ENCODE measurements around the gene CHRNA7.
"Not testable (repeated sequence)": the region's sequence is repeated elsewhere in the genome, so short reads cannot be mapped to it uniquely, and the experiment has no call there.

Gene CHRNA7

GRCh38 chr15:32122013-32122412 lies 91.7 kb downstream of the CHRNA7 start:
- no peak for DNase-seq

DNA sequence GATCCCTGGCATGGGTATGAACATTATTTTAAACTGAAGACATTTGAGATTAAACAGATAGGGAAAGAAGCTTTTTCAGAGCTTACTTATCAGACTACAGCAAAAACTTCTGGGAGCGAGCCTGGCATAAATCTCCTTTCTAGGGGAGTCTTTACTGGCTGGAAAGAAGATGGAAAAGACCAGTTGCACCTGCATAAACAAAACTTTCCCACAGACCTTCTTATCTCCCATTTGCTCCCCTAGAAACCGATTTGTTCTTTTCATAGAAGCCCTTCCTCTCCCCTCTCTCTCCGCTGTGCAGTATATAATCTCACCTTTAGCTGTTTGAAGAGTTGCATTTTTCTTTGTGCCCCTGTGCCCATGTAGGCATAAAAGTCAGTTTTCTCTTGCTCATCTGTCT lies 93.2 kb downstream of the CHRNA7 start:
- no peak for DNase-seq

GRCh38 chr15:32124726-32125125 lies 94.4 kb downstream of the CHRNA7 start:
- no peak for DNase-seq

DNA sequence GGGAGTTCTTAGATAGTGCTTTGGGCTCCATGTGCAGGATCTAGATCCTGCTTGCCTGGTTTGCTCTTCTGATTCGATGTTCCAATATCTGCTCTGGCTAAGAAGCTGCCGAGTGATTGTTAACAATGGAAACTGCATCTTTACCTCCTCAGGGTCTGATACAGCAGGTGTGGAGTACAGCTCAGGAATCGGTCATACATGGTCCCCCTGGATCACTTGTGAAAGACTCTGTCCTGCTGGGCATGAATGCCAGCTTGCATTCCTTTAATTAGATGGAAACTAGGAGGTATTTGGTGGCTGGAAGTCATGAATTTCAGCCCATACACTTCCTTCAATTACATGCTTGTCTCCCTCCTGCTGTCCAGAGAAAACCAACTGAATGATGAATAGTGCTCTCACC lies 95.3 kb downstream of the CHRNA7 start:
- no peak for DNase-seq

DNA sequence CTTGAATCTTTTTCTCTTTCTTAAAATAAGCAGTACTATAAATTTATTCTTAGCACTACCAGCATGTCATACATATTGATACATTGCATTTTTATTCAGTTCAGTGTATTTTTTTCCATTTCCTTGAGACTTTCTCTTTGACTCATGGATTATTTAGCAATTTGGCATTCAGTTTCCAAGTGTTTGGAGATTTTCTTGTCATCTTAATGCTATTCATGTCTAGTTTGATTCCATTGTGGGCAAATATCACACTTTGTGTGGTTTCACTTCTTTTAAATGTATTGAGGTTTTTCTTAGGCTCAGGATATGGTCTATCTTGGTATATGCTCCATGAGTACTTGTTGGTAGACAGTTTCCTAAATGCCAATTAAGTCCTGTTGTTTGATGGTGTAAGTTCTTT lies 99.5 kb downstream of the CHRNA7 start:
- no peak for DNase-seq

DNA sequence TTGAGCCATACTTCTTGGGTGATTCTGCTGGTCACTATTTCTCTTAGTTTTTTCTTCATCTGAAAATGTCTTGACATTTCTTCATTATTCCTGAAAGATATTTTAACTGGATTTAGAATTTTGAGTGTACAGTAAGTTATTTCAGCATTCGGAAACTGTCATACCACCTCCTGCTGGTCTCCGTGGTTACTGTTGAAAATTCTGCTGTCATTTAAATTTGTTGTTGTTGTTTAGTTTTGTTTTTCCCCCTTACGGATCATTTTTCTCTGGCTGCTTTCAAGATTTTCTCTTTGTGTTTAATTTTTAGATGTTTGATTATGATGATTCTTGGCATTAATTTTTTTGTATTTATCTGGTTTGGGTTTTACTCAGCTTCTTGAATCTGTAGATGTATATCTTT lies 100.5 kb downstream of the CHRNA7 start:
- DNase-seq: no peak

- no peak for DNase-seq
Measured at GRCh38 chr15:32131803-32132202, 101.5 kb downstream of the CHRNA7 start.

DNA sequence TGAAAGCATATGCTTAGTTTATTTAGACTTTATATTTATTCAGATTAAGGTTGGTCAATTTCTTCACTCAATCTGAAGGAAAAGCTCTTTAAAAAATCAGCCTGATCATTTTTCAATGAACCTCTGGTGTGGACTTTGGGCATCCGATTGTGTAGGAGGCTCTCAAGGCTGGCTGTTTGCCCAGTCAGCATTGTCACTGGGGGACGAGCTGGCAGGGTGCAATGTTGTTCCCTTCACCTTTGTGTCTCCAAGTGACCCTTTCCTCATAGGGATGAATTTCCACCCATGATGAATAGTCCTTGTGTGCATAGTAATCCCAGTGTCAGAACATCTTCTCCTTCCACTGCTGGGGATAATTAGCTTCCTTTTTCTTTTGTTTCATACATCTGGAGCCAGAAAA lies 102.5 kb downstream of the CHRNA7 start:
- DNase-seq: no peak

GRCh38 chr15:32134842-32135241 lies 104.5 kb downstream of the CHRNA7 start:
- DNase-seq: no peak

- no peak for DNase-seq
Measured at GRCh38 chr15:32135335-32135734, 105.0 kb downstream of the CHRNA7 start.

GRCh38 chr15:32145512-32145911 lies 115.2 kb downstream of the CHRNA7 start:
- DNase-seq: not testable (repeated sequence)

GRCh38 chr15:32148833-32149555 lies 118.7 kb downstream of the CHRNA7 start:
- DNase-seq: no peak

- DNase-seq: no peak
Measured at GRCh38 chr15:32152574-32152973, 122.3 kb downstream of the CHRNA7 start.

GRCh38 chr15:32153868-32154623 lies 123.7 kb downstream of the CHRNA7 start:
- DNase-seq: not testable (repeated sequence)

- not testable (repeated sequence) for DNase-seq
Measured at GRCh38 chr15:32162143-32162542, 131.8 kb downstream of the CHRNA7 start.

GRCh38 chr15:32164065-32164464 lies 133.8 kb downstream of the CHRNA7 start:
- DNase-seq: not testable (repeated sequence)

DNA sequence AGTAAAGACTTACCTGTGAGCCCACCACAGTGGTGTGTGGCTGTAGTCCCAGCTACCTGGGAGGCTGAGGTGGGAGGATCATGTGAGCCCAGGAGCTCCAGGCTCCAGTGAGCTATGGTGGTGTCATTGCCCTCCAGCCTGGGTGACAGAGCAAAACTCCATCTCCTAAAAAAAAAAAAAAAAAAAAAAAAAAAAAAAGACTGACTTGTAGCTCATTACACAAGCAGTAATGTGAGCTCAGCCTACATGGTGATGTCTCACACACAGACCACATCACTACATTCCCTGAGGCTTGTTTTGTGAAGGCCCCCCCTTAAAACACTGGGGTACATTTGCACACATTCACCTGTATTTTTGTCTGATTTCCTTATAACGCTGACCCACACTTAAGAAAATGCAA lies 134.4 kb downstream of the CHRNA7 start:
- DNase-seq: not testable (repeated sequence)

GRCh38 chr15:32165775-32166174 lies 135.5 kb downstream of the CHRNA7 start:
- not testable (repeated sequence) for DNase-seq

- not testable (repeated sequence) for DNase-seq
Measured at GRCh38 chr15:32166270-32166669, 136.0 kb downstream of the CHRNA7 start.

- DNase-seq: not testable (repeated sequence)
Measured at GRCh38 chr15:32167913-32168312, 137.6 kb downstream of the CHRNA7 start.

GRCh38 chr15:32180579-32180978 lies 150.3 kb downstream of the CHRNA7 start:
- not testable (repeated sequence) for DNase-seq

DNA sequence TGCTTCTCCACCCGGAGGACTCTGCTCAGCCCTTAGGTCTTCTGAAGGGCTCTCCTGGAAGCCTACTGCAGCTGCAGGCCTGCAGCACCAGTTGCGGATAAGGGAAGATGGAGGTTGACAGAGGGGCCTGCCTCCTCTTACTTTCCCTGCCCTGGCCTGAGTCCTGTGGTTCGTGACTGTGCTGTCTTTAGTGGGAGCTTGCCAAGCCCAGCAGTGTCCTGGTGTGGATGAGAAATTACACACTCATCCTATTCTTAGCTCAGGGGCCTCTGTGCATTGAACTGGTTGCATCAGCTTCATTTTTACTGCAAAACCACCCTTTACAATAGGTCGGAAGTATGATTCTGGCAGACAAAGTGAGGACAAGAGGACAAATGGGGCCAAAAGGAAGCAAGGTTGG lies 163.5 kb downstream of the CHRNA7 start:
- not testable (repeated sequence) for DNase-seq

GRCh38 chr15:32196206-32196605 lies 165.9 kb downstream of the CHRNA7 start:
- not testable (repeated sequence) for DNase-seq

GRCh38 chr15:32198938-32199337 lies 168.6 kb downstream of the CHRNA7 start:
- not testable (repeated sequence) for DNase-seq

Measured in NCI-H345 (cell line).